Transverse colon (tissue), 4 donors: ENCODE results near the gene KYNU. TPM values are rescaled to one million over a fixed set of nuclear protein-coding genes. Genes with fewer than 3 reads are reported as not detected.
"Not testable (repeated sequence)": the region's sequence is repeated elsewhere in the genome, so short reads cannot be mapped to it uniquely, and the experiment has no call there.

ENCODE experiments used
- DNase-seq: peaks from one replicate; pipeline ENCODE4 v3.0.0-alpha.2; 2019
- H3K27ac ChIP-seq, 4 donors: fragments of 200-600 bp; sonication (generic); 2 replicates each; pipeline ENCODE4 v1.5.1; 2016 to 2018; ENCODE audit warnings: inconsistent platforms in 4 of 4
- H3K27me3 ChIP-seq: fragments of 200-600 bp; sonication (generic); 2 replicates; pipeline ENCODE4 v1.5.1; 2017; ENCODE audit warnings: inconsistent platforms
- H3K36me3 ChIP-seq, 4 donors: fragments of 200-600 bp; sonication (generic); 2 replicates each; pipeline ENCODE4 v1.5.1; 2017 to 2019; ENCODE audit warnings: inconsistent platforms in 4 of 4
- H3K4me1 ChIP-seq, 4 donors: fragments of 200-600 bp; sonication (generic); 2 replicates each; pipeline ENCODE4 v1.5.1; 2017 to 2020; ENCODE audit warnings: inconsistent platforms in 4 of 4
- H3K4me3 ChIP-seq, 4 donors: fragments of 200-600 bp; sonication (generic); 1 replicate in 1 of 4; 2 replicates in 3 of 4; pipeline versions ENCODE4 v1.5.1 to v1.6.1; 2017 to 2019; ENCODE audit warnings: inconsistent platforms in 4 of 4
- H3K9me3 ChIP-seq, 2 donors: fragments of 200-600 bp; sonication (generic); 2 replicates each; pipeline ENCODE4 v1.5.1; 2017 to 2019; ENCODE audit warnings: inconsistent platforms in 2 of 2
- CTCF ChIP-seq, 5 experiments: fragments of 200-600 bp in 3 of 5; fragments of 450-650 bp in 2 of 5; sonication (generic) in 3 of 5; IDR thresholded peaks; 1 replicate in 2 of 5; 2 replicates in 3 of 5; pipeline ENCODE4 v1.5.1; 2016 to 2017; ENCODE audit warnings: antibody characterized with exemption in 5 of 5, inconsistent platforms in 3 of 5, mild to moderate bottlenecking in 2 of 5, moderate library complexity in 1 of 5
- EP300 ChIP-seq: sonication (generic); formaldehyde crosslinking; IDR thresholded peaks from one replicate; pipeline ENCODE4 v1.6.1; 2017; ENCODE audit warnings: antibody characterized with exemption, low read depth
- POLR2A ChIP-seq: fragments of 450-650 bp; IDR thresholded peaks from one replicate; pipeline ENCODE4 v1.6.1; 2016; ENCODE audit warnings: antibody characterized with exemption, mild to moderate bottlenecking, moderate library complexity
- POLR2AphosphoS5 ChIP-seq, 3 donors: sonication (generic); formaldehyde crosslinking; IDR thresholded peaks; one replicate each; pipeline ENCODE4 v1.6.1; 2016; ENCODE audit warnings: antibody characterized with exemption in 3 of 3
- WGBS, 2 donors: methylation state at CpG; one replicate each; pipeline ENCODE4 v1.1.5; 2018; ENCODE audit warnings: low coverage in 1 of 2; 5-methylcytosine and 5-hydroxymethylcytosine counted together
- in situ Hi-C, 4 donors: fragments of 200-750 bp; cut with MboI; loops; one replicate each; pipeline versions ENCODE4 v1.15.0 to v1.15.1; 2017; ENCODE audit warnings: low sequenced_read_pairs in 3 of 4, low pct_ligation_motif_present in 1 of 4, low pct_unique_long_range_greater_than_20kb in 1 of 4
- intact Hi-C: fragments of 100-400 bp; cut with DNase I; formaldehyde crosslinking; loops from one replicate; pipeline ENCODE4 v1.15.1; 2023; ENCODE audit warnings: low total_unique reads
- total RNA-seq, 4 donors: library from RNA; depleted of rRNA; stranded (reverse); fragments of >200 nt; gene quantifications; one replicate each; pipeline ENCODE4 v1.1.0, GENCODE V29; 2016

Gene KYNU
- total RNA-seq, 4 donors from 2014 or later: 1.2 to 4.6 TPM; not detected in 2

GRCh38 chr2:142944264-142944663 lies 66.8 kb downstream of the KYNU start:
- H3K27ac ChIP-seq: no peak overlapping the region
- no peaks in the 10 kb centered on the region for H3K9me3 ChIP-seq
- no peaks in the 10 kb centered on the region for H3K4me1 ChIP-seq
- TF ChIP-seq POLR2A (no peak), EP300 (no peak), POLR2AphosphoS5 (IDR thresholded peaks at IDR 0.05) (no peak), CTCF (IDR thresholded peaks at IDR 0.05) (no peak)
- no peaks in the 10 kb centered on the region for H3K27me3 ChIP-seq
- DNase-seq: no peak
- H3K36me3 ChIP-seq: no peaks in the 10 kb centered on the region
- H3K4me3 ChIP-seq: no peak overlapping the region
- in situ Hi-C loops (no loop called here), intact Hi-C loops (no loop called here)

GRCh38 chr2:142944721-142945120 lies 67.3 kb downstream of the KYNU start:
- H3K36me3 ChIP-seq: no peaks in the 10 kb centered on the region
- no peaks in the 10 kb centered on the region for H3K4me1 ChIP-seq
- no peak for TF ChIP-seq EP300
- no peak for TF ChIP-seq CTCF (IDR thresholded peaks at IDR 0.05)
- no peak for TF ChIP-seq POLR2AphosphoS5 (IDR thresholded peaks at IDR 0.05)
- no peak for TF ChIP-seq POLR2A
- intact Hi-C loops (no loop called here), in situ Hi-C loops (no loop called here)
- H3K27me3 ChIP-seq: no peaks in the 10 kb centered on the region
- DNase-seq: no peak
- no peaks in the 10 kb centered on the region for H3K9me3 ChIP-seq
- H3K4me3 ChIP-seq: no peak overlapping the region
- no peak overlapping the region for H3K27ac ChIP-seq

- H3K9me3 ChIP-seq: no peaks in the 10 kb centered on the region
- no peaks in the 10 kb centered on the region for H3K4me1 ChIP-seq
- WGBS, 2 donors: 85% methylated on average over 1 of the region's 1 CpG; no CpG with 5 or more reads in 1 of the 2 donors
- in situ Hi-C loops (no loop called here), intact Hi-C loops (no loop called here)
- DNase-seq: no peak
- H3K4me3 ChIP-seq: no peak overlapping the region
- no peaks in the 10 kb centered on the region for H3K27me3 ChIP-seq
- TF ChIP-seq CTCF (IDR thresholded peaks at IDR 0.05) (no peak), POLR2AphosphoS5 (IDR thresholded peaks at IDR 0.05) (no peak), POLR2A (no peak), EP300 (no peak)
- no peaks in the 10 kb centered on the region for H3K36me3 ChIP-seq
- H3K27ac ChIP-seq: no peak overlapping the region
Observed at GRCh38 chr2:142946941-142947340, 69.5 kb downstream of the KYNU start.

GRCh38 chr2:142948723-142949122 lies 71.3 kb downstream of the KYNU start:
- WGBS, 2 donors: 64 to 83% methylated on average over 2 of the region's 2 CpGs
- in situ Hi-C loops, H3K4me1 ChIP-seq, H3K27ac ChIP-seq, H3K27me3 ChIP-seq, intact Hi-C loops, H3K9me3 ChIP-seq, H3K36me3 ChIP-seq, DNase-seq, H3K4me3 ChIP-seq: not testable (repeated sequence)

- DNase-seq, in situ Hi-C loops, H3K36me3 ChIP-seq, H3K4me3 ChIP-seq, H3K4me1 ChIP-seq, H3K27ac ChIP-seq, H3K9me3 ChIP-seq, intact Hi-C loops, H3K27me3 ChIP-seq: not testable (repeated sequence)
- 100% methylated on average over 2 of the region's 2 CpGs; no CpG with 5 or more reads in 1 of the 2 donors for WGBS, 2 donors
Observed at GRCh38 chr2:142950323-142950722, 72.9 kb downstream of the KYNU start.
